GM12874 (cell line): ENCODE data around the gene PIK3R4.

ENCODE experiments used
- TF ChIP-seq, protein P1 (sequence below): IDR thresholded peaks from 2 replicates; pipeline ENCODE4 v1.5.1; 2011; ENCODE audit warnings: low read depth, mild to moderate bottlenecking, control low read depth, low read length, moderate library complexity; ENCODE audit not compliant: insufficient read depth

PIK3R4 gene

DNA sequence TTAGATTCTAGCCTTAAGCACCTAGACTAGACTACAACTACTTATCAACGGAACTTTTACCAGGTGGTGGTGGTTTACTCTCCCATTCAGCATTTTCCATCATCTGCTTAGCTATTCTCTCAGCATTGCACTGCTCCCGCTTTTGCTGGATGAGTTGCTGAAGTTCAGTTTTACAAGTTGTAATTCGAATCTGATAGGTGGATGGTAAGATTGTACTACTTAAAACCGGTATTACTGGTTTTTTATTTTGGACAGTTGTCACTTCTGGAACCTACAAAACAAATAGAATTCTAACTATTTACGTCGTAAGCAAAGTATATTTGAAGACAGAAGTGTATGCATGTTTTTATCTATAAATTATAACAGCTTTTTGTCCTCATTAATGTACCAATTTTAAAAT, 41.1 kb downstream of the PIK3R4 start:
- TF ChIP-seq, protein P1, sequence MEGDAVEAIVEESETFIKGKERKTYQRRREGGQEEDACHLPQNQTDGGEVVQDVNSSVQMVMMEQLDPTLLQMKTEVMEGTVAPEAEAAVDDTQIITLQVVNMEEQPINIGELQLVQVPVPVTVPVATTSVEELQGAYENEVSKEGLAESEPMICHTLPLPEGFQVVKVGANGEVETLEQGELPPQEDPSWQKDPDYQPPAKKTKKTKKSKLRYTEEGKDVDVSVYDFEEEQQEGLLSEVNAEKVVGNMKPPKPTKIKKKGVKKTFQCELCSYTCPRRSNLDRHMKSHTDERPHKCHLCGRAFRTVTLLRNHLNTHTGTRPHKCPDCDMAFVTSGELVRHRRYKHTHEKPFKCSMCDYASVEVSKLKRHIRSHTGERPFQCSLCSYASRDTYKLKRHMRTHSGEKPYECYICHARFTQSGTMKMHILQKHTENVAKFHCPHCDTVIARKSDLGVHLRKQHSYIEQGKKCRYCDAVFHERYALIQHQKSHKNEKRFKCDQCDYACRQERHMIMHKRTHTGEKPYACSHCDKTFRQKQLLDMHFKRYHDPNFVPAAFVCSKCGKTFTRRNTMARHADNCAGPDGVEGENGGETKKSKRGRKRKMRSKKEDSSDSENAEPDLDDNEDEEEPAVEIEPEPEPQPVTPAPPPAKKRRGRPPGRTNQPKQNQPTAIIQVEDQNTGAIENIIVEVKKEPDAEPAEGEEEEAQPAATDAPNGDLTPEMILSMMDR = no peak

DNA sequence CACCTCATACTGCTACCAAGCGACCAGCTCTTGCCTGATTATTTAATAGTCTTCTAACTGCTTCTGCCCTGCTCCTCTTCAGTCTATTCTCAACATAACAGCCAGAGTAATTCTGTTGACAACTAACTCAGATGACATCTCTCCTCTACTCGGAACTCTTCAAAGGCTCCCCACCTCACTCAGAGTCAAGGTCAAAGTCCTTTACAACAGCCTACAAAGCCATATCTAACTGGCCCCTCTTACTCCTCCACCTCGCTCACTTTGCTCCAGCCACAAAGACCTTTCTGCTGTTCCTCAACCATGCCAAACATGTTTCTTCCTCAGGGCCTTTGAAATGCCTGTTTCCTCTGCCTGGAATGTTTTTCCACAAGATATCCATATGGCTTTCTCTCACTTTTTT, 43.6 kb downstream of the PIK3R4 start:
- TF ChIP-seq, protein P1 = no peak

DNA sequence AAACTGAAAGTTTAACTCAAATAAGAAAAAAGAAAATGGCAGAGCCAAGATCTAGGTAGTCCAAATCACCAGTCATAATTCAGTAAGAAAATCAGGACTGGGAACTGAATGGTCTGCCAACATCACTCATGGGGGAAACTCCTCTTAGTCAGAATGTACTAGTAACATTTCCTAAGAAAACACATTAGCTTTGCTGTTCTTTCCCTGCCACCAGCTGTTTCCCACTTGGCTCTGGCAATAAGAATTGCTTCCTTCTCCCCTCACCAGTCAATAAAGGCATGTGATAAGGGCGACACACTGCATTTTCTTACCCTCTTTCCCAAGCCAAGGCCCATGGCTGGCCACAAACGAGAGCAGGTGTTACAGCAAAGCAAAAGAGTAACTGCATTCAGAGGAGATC, 46.1 kb downstream of the PIK3R4 start:
- TF ChIP-seq, protein P1 = no peak

DNA sequence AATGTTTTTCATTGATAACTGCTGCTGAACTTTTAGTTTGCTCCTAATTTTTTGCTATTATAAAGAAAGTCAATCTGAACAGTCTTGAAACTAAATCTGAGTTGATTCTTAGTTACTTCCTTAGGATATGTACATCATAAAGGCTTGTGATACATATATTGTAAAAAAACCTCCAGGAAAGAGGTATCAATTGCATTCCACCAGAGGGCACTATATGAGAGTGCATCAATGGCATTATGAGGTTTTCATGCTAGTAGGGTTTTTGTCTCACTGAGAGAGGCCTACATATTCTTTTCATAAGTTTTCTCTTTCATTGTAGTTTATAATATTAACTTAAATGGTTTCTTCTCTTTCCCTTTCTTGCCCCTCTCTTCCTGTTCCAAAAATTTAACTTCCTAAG, 46.9 kb downstream of the PIK3R4 start:
- TF ChIP-seq, protein P1 = peak; percentile 47; the same call in 1 of the 2 replicates

DNA sequence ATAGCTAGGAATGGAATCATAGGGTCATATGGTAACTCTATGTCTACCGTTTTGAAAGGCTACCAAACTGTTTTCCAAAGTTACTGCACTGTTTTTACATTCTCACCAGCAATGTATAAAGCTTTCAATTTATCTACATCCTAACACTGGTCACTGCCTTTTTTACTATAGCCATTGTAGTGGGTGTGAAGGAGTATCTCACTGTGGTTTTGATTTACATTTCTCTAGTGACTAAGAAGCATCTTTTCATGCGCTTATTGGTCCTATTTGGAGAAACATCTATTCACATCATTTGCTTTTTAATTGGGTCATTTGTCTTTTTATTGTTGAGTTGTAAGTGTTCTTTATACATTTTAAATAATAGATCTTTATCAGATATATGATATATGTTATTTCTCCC, 53.3 kb downstream of the PIK3R4 start:
- TF ChIP-seq, protein P1 = no peak

DNA sequence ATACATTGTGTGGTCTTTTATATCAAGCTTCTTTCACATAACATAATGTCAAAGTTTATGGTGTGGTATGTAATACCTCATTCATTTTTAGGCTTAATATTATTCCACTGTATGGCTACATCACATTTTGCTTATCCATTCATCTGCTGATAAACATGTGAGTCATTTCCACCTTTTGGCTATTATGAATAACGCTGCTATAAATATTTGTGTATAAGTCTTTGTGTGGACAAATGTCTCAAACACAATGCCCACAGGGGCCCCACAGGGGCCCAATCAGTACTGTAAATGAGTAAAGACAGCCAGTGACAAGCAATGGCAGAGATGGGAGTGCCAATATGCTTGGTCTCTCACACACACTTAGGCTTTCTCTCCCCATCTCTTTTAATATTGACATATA, 54.2 kb downstream of the PIK3R4 start:
- TF ChIP-seq, protein P1 = no peak

DNA sequence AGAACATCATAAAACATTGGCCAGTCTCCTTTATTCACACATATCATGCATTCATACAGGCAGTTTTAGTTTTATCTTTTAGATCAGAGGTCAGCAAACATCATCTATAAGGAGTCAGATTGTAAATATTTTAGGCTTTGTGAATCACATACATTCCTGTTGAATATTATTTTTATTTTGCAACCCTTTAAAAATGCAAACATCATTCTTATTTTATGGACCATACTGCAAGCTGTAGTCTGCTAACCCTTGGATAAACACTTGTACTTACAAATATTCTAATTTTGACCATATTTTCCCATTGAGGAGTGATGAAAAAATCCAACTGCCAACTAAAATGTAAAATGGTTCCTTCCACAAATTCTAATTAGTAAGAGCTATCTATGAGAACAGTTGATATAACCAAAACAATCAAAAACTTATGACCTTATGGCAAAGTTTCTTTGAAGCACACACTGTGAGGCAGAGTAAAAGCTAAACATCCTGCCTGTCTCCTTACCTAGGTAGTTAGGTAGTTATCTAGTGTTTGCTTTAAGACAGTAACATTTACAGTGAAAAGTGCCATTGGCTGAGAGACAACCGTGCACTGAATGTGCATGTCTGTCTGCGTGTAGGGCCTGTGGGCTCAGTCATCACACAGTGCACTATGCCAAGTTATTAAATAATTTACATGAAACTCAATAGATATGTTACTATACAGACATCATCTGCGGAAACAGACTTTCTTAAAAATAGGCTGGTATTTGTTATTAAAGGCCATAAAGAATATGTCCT, 57.7 kb downstream of the PIK3R4 start:
- TF ChIP-seq, protein P1 = no peak
